SW 1271 (cell line): ENCODE results near the gene PLPPR4.
"Not testable (repeated sequence)": the region's sequence is repeated elsewhere in the genome, so short reads cannot be mapped to it uniquely, and the experiment has no call there.

Source experiments
- DNase-seq, 2 experiments: peaks; one replicate each; lab custom pipeline; 2025; lab: John Stamatoyannopoulos, UW

Gene PLPPR4

DNA sequence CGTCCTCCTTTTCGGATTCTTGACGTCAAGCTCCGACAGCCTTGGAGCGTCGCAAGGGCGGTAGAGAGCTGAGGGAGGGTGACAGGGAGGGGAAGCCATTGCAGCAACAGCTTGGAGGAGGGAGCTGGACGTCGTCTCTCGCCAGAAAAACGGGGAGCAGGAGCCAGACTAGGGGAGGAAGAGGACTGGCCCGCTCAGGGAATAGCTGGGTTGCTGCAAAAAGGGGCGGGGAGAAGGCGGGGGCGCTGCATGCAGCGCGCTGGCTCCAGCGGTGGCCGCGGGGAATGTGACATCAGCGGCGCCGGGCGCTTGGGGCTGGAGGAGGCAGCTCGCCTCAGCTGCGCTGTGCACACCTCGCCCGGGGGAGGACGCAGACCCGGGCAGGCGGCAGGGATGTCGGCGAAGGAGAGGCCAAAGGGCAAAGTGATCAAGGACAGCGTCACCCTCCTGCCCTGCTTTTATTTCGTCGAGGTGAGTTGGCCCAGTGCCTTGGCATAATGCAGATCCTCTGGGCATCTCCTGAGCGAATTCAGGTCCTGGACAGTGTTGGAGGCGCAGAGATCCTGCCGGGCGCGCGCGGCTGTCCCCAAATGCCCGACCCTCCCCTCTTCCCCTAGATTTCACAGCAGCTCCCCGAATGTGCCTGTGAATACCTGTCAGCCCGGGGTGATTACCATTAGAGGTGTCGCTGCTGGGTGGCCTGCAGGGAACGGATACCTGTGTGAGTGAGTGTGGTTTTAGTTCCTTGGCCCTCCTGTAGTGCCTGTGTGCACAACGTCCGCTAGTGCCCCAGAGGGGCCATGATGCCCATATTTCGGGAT, at the start of gene PLPPR4:
Gene PLPPR4, plus strand, starts transcription at position 292 of the 821 bp plus-strand sequence. Its CDS starts 102 bp downstream, at position 394.
- no peak for DNase-seq

GRCh38 chr1:99216956-99217355, 47.3 kb upstream of the PLPPR4 start:
- DNase-seq: no peak

DNA sequence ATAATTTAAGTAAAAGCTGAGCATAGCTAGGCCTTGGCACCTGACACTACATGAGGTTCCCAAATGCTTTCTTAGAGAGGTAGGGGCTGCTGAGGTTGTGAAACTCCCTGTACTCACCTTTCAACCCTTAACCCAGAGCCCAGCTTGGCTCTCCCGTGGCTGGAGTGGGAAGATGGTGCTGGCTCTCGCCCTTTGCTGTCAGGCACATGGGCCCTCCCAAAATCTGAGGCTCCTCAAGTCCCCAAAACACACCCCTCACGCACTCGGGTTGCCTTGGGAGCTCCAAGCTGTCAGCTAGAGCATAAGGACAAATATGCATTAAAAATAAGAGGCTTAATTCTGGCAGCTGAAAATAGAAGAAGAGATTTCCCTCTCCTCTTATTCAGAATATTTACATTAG, 46.7 kb upstream of the PLPPR4 start:
- no peak for DNase-seq

DNA sequence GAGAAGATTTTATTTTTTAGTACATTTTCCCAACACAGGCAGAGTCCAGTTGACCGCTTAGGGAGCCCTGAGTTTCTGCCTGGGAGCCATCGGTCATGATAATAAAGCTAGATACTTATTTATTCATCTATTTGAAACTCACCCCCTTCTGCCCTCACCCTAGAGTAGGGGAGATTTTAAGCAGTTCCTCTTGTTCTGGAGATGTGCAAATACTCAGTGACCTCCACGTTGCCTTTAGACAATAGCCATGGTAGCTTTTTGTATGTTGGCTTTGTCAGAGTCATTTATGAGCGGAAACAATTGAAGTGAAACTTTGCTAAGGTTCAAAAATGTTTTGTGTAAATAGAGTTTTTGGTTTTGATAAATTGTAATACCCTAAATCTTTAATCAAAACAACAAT, 45.7 kb upstream of the PLPPR4 start:
- DNase-seq: no peak

- DNase-seq: no peak
Measured at GRCh38 chr1:99218999-99219398, 45.3 kb upstream of the PLPPR4 start.

- no peak for DNase-seq
Measured at GRCh38 chr1:99227056-99227897, 37.0 kb upstream of the PLPPR4 start.

DNA sequence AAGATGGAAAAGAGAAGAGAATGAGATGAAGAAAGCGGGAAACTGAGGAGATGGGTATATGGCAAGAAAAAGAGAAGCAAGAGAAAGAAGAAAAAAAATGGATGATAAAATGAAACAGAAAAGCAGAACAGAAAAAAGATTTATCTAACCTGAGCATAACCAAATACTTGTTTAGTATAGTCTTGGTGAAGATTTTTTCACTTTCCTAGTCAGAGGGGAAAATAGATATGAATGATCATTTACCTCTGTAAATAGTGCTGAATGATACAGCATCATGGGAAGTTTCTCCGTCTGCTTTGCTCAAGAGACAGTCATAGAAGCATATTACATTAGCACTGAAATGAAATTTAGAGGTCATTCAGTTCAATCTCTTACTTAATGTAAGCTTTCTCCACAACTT, 36.1 kb upstream of the PLPPR4 start:
- DNase-seq: no peak

- DNase-seq: no peak
Measured at GRCh38 chr1:99229122-99229521, 35.2 kb upstream of the PLPPR4 start.

- DNase-seq: no peak
Measured at GRCh38 chr1:99230695-99231094, 33.6 kb upstream of the PLPPR4 start.

GRCh38 chr1:99232172-99232571, 32.1 kb upstream of the PLPPR4 start:
- no peak for DNase-seq

- no peak for DNase-seq
Measured at GRCh38 chr1:99233446-99233845, 30.8 kb upstream of the PLPPR4 start.

- DNase-seq: no peak
Measured at GRCh38 chr1:99236756-99237155, 27.5 kb upstream of the PLPPR4 start.

GRCh38 chr1:99239690-99240089, 24.6 kb upstream of the PLPPR4 start:
- DNase-seq: no peak

DNA sequence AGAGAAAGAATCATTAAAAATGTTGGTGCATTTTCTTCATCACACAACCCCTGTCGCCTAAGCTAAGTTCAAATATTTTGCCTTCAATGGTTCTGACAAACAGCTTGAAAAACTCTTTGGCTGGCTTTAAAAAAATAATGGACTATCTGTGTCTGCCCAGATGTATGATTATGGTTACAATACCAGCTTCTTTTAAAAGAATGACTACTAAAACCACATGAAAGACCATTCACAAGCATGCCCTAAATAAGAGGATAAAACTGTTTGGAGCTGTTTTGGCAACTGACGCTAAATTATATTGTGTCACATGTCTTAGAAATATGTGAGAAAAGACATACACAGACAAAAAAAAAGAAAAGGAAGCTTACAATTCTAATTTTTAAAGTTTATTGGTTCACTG, 23.7 kb upstream of the PLPPR4 start:
- no peak for DNase-seq

- no peak for DNase-seq
Measured at GRCh38 chr1:99246152-99246551, 18.1 kb upstream of the PLPPR4 start.

DNA sequence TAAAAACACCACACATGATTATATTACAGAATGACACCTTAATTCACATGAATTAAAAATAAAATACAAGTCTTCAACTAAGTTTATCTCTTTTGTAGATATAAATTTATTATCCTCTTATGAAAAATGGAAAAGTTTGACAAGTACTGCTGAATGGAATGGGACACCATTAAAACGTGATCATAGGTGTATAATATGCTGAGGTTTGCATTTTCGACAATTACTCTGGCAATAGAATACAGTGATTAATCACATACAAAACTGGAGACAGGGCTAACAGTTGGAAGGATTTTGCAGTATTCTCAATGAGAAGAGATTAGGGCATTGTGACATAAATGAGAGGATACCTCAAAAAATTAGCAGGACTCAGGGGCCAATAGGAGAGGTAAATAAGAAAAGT, 17.1 kb upstream of the PLPPR4 start:
- no peak for DNase-seq

DNA sequence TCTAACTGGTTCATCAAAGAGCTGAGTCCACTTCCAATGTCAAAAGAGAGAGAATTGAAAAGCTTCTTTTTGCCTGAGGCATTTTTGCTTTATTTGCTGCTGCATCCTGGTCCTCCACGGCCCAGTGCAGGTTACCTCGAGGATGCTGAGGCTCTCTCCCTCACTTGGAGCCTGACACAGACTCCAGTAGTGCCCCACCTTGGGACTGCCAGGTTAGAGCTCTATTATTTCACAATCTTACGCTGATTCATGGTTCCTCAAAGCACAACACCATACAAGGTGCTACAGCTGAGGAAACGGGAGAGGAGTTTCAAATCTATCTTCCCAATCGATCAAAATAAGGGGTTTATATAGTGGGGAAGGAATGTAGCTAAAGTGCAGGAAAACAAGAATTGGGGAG, 13.6 kb upstream of the PLPPR4 start:
- no peak for DNase-seq

GRCh38 chr1:99251308-99251707, 13.0 kb upstream of the PLPPR4 start:
- no peak for DNase-seq

- no peak for DNase-seq
Measured at GRCh38 chr1:99252630-99253029, 11.7 kb upstream of the PLPPR4 start.

DNA sequence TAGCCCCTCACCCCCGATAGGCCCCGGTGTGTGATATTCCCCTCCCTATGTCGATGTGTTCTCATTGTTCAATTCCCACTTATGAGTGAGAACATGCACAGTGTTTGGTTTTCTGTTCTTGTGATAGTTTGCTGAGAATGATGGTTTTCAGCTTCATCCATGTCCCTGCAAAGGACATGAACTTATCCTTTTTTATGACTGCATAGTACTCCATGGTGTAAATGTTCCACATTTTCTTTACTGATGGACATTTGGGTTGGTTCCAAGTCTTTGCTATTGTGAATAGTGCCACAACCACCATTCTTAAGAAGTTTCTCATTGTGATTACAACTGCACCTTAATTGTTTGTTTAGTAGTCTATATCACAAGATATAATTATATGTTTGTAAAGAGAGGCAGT, 3.9 kb upstream of the PLPPR4 start:
- not testable (repeated sequence) for DNase-seq

DNA sequence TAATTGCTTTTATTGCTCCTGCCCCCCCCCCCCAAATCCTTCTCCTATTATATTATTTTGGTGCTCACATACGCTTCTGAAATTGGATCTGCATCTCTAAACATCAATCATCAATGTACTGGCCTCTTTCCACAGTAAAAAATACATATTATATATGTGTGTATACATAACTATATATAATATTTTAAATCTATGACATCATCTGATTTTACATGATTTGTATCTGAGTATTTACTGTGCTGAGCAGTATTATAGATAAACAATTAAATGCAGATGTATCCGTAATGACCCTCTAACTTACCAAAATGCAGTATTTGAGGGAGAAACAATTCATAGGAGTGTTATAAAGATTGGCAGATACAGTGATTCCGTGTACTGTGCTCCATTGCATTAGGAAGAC, 832 bp downstream of the PLPPR4 start:
- DNase-seq: no peak

GRCh38 chr1:99266726-99267125, 2.4 kb downstream of the PLPPR4 start:
- no peak for DNase-seq

- no peak for DNase-seq
Measured at GRCh38 chr1:99268021-99268420, 3.7 kb downstream of the PLPPR4 start.
